Activated CD4-positive, alpha-beta T cell treated with anti-CD3 and anti-CD28 coated beads, Interleukin-2, amount 10 ng/mL, durations not matched to agents 7 days and 5 days (primary cell): ENCODE results near the gene ABHD17B. TPM values are rescaled to one million over a fixed set of nuclear protein-coding genes. Genes with fewer than 3 reads are reported as not detected.

ENCODE experiments used
- CTCF ChIA-PET: fragments of 350-600 bp; sonication (Branson Sonifier 250); formaldehyde crosslinking; loops from one replicate; lab custom pipeline; 2021; ENCODE audit warnings: antibody characterized with exemption; lab: Charles Lee
- POLR2A ChIA-PET: fragments of 350-600 bp; sonication (Branson Sonifier 250); formaldehyde crosslinking; loops from one replicate; lab custom pipeline; 2021; ENCODE audit warnings: antibody characterized with exemption; lab: Charles Lee
- DNase-seq: peaks from one replicate; pipeline ENCODE4 v3.0.0-alpha.2; 2020
- H3K27ac Mint-ChIP-seq: one replicate; pipeline ENCODE4 v1.8.0; 2021; ENCODE audit warnings: mild to moderate bottlenecking, moderate library complexity, mixed read lengths
- H3K27me3 Mint-ChIP-seq: one replicate; pipeline ENCODE4 v1.8.0; 2021; ENCODE audit warnings: mixed read lengths
- H3K36me3 Mint-ChIP-seq: one replicate; pipeline ENCODE4 v1.8.0; 2021; ENCODE audit warnings: low read depth, mixed read lengths
- H3K4me1 Mint-ChIP-seq: one replicate; pipeline ENCODE4 v1.8.0; 2021; ENCODE audit warnings: mixed read lengths
- H3K4me3 Mint-ChIP-seq: one replicate; pipeline ENCODE4 v1.8.0; 2021; ENCODE audit warnings: mild to moderate bottlenecking, moderate library complexity, mixed read lengths
- H3K9me3 Mint-ChIP-seq: one replicate; pipeline ENCODE4 v1.8.0; 2021; ENCODE audit warnings: mixed read lengths
- total RNA-seq, 2 experiments: library from RNA; stranded (reverse); gene quantifications; one replicate each; pipeline ENCODE4 v1.2.3, GENCODE V29; 2021

The ABHD17B gene
- total RNA-seq, 2 experiments from 2014 or later: 21.5 to 21.6 TPM

DNA sequence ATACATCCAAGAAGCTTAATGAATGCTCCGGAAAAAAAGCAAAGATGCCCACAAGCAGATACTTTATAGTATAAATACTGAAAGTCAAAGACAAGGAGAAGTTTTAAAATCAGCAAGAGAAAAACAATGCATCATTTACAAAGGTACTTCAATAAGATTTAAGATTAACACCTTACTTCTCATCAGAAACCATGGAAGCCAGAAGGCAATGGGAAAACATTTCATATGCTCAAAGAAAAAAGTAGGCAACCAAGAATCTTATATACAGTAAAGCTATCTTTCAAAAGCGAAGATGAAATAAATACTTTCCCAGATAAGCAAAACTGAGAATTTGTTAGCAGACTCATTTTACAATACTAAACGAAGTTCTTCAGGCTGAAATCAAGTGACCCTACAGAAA lies 51.1 kb downstream of the ABHD17B start:
- Mint-ChIP-seq H3K27ac (no peak overlapping the region), H3K4me3 (no peak overlapping the region), H3K36me3 (peaks cover 46% of the 10 kb centered on the region), H3K27me3 (no peaks in the 10 kb centered on the region), H3K4me1 (peaks cover 11% of the 10 kb centered on the region), H3K9me3 (peaks cover 25% of the 10 kb centered on the region)
- POLR2A ChIA-PET: no interaction called here
- DNase-seq: no peak
- CTCF ChIA-PET: no interaction called here

DNA sequence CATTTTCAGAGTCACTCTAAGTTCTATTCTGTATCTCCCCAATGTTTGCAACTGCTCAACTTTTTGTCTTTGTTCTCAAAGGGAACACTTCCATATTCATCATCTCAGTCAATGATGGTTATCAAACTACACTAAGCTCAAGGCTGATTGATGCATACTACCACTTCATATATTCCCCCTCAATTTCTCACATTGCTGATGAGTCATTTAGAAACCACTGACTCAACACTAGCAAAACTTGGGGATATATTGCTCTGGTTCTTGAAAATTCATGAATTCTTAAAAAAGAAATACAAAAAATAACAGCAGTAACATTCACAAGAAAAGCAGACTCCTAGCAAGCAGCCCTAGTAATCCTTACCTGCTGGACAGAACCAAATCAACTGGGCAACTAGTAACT lies 52.2 kb downstream of the ABHD17B start:
- Mint-ChIP-seq H3K36me3 (peaks cover 37% of the 10 kb centered on the region), H3K4me3 (no peak overlapping the region), H3K4me1 (peaks cover 11% of the 10 kb centered on the region), H3K27ac (no peak overlapping the region), H3K27me3 (no peaks in the 10 kb centered on the region), H3K9me3 (peaks cover 25% of the 10 kb centered on the region)
- CTCF ChIA-PET: interaction anchor here (0.9 kb wide), 1 partner anchor 52 kb away, joined by 3 read pairs; no protein-coding TSS in a partner anchor
- POLR2A ChIA-PET: no interaction called here
- DNase-seq: no peak

GRCh38 chr9:71858102-71858798 lies 52.7 kb downstream of the ABHD17B start:
- ChIA-PET POLR2A (no interaction called here), CTCF (interaction anchor here (0.9 kb wide), 1 partner anchor 51 kb away, joined by 3 read pairs; no protein-coding TSS in a partner anchor)
- Mint-ChIP-seq H3K27me3 (no peaks in the 10 kb centered on the region), H3K27ac (no peak overlapping the region), H3K36me3 (peaks cover 32% of the 10 kb centered on the region), H3K4me3 (no peak overlapping the region), H3K9me3 (peaks cover 22% of the 10 kb centered on the region), H3K4me1 (peaks cover 11% of the 10 kb centered on the region)
- DNase-seq: no peak

GRCh38 chr9:71857159-71857558 lies 53.8 kb downstream of the ABHD17B start:
- Mint-ChIP-seq H3K27me3 (no peaks in the 10 kb centered on the region), H3K4me3 (no peak overlapping the region), H3K9me3 (peaks cover 24% of the 10 kb centered on the region), H3K4me1 (peaks cover 13% of the 10 kb centered on the region), H3K36me3 (peaks cover 27% of the 10 kb centered on the region), H3K27ac (no peak overlapping the region)
- DNase-seq: no peak
- ChIA-PET CTCF (interaction anchor here (0.5 to 0.7 kb wide), 2 partner anchors 12 to 1031 kb away, joined by 3 read pairs; no protein-coding TSS in a partner anchor), POLR2A (no interaction called here)

DNA sequence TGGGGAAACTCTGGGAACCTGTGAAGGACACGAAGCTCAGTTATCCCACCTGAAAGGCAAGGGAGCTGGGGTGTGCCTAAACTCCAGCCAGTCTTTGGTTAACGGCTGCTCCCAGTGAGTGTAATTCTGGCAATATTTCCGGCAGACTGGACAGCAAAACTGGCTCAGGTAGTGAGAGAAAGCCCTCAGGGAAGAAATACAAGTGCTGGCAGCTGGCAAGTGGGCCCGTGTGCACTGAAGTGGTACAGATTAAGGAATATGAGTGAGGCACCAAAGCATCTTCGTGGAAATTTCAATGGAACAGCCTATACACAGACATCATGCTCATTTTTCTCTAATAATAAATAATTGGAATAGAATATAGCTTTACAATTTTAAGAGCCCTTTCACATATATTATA lies 56.2 kb downstream of the ABHD17B start:
- no peak overlapping the region for H3K27ac Mint-ChIP-seq
- H3K4me1 Mint-ChIP-seq: peaks cover 10% of the 10 kb centered on the region
- no peak overlapping the region for H3K4me3 Mint-ChIP-seq
- ChIA-PET CTCF (no interaction called here), POLR2A (no interaction called here)
- peaks cover 9% of the 10 kb centered on the region for H3K36me3 Mint-ChIP-seq
- peaks cover 12% of the 10 kb centered on the region for H3K9me3 Mint-ChIP-seq
- H3K27me3 Mint-ChIP-seq: no peaks in the 10 kb centered on the region
- no peak for DNase-seq

- POLR2A ChIA-PET: no interaction called here
Measured at GRCh38 chr9:71853084-71853483, 57.9 kb downstream of the ABHD17B start.

DNA sequence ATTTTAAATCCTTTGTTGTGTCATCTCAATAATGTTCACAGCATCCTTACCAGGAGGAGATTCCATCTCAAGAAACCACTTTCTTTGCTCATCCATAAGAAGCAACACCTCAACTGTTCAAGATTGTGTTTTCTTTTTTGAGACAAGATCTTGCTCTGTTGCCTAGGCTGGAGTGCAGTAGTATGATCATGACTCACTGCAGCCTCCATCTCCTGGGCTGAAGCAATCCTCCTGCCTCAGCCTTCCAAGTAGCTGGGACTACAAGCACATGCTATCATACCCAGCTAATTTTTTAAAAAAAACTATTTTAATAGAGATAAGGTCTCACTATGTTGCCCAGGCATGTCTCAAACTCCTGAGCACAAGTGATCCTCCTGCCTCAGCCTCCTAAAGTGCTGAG lies 60.0 kb downstream of the ABHD17B start:
- Mint-ChIP-seq H3K4me1 (peaks cover 2% of the 10 kb centered on the region), H3K36me3 (peaks cover 3% of the 10 kb centered on the region), H3K27ac (no peak overlapping the region), H3K27me3 (no peaks in the 10 kb centered on the region), H3K9me3 (peaks cover 8% of the 10 kb centered on the region), H3K4me3 (no peak overlapping the region)
- CTCF ChIA-PET: no interaction called here
- DNase-seq: no peak
- POLR2A ChIA-PET: no interaction called here

More at GRCh38 chr9:71853084-71853483, 57.9 kb downstream of the ABHD17B start:
- peaks cover 2% of the 10 kb centered on the region for H3K4me1 Mint-ChIP-seq
- CTCF ChIA-PET: no interaction called here
- H3K4me3 Mint-ChIP-seq: no peak overlapping the region
- H3K9me3 Mint-ChIP-seq: peaks cover 8% of the 10 kb centered on the region
- no peak overlapping the region for H3K27ac Mint-ChIP-seq
- H3K36me3 Mint-ChIP-seq: peaks cover 3% of the 10 kb centered on the region
- H3K27me3 Mint-ChIP-seq: no peaks in the 10 kb centered on the region
- DNase-seq: no peak

DNA sequence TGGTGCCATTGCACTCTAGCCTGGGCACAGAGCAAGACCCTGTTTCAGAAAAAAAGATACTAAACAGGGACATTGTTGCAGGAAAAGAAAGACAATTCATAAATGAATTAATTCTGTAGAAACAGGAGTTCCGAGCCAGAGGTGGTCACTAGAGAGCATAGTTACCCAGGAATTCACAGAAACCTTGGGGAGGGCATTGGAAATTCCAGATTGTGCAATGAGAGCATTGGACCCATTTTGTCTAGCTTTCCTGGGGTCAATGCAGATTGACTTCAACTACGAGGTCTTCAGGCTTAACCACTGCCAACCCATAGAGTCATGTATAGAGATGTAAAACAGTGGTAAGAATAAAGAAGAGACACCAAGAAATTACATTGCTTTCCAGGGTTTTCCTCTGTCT lies 63.1 kb downstream of the ABHD17B start:
- no peak overlapping the region for H3K4me3 Mint-ChIP-seq
- H3K36me3 Mint-ChIP-seq: peaks cover 3% of the 10 kb centered on the region
- H3K27ac Mint-ChIP-seq: no peak overlapping the region
- H3K27me3 Mint-ChIP-seq: no peaks in the 10 kb centered on the region
- POLR2A ChIA-PET: no interaction called here
- peaks cover 7% of the 10 kb centered on the region for H3K9me3 Mint-ChIP-seq
- H3K4me1 Mint-ChIP-seq: no peaks in the 10 kb centered on the region
- CTCF ChIA-PET: no interaction called here
- DNase-seq: no peak

- DNase-seq: no peak
- no peak overlapping the region for H3K4me3 Mint-ChIP-seq
- H3K27ac Mint-ChIP-seq: no peak overlapping the region
- H3K4me1 Mint-ChIP-seq: no peaks in the 10 kb centered on the region
- ChIA-PET POLR2A (no interaction called here), CTCF (interaction anchor here (0.7 kb wide), 2 partner anchors 13 to 1083 kb away, joined by 3 to 4 read pairs; no protein-coding TSS in a partner anchor)
- no peaks in the 10 kb centered on the region for H3K27me3 Mint-ChIP-seq
- H3K9me3 Mint-ChIP-seq: peaks cover 6% of the 10 kb centered on the region
- H3K36me3 Mint-ChIP-seq: peaks cover 3% of the 10 kb centered on the region
Measured at GRCh38 chr9:71844808-71845207, 66.2 kb downstream of the ABHD17B start.

GRCh38 chr9:71839668-71840067 lies 71.3 kb downstream of the ABHD17B start:
- no peak overlapping the region for H3K27ac Mint-ChIP-seq
- ChIA-PET POLR2A (no interaction called here), CTCF (no interaction called here)
- H3K27me3 Mint-ChIP-seq: peaks cover 11% of the 10 kb centered on the region
- H3K36me3 Mint-ChIP-seq: no peaks in the 10 kb centered on the region
- no peak overlapping the region for H3K4me3 Mint-ChIP-seq
- peaks cover 5% of the 10 kb centered on the region for H3K9me3 Mint-ChIP-seq
- no peak for DNase-seq
- no peaks in the 10 kb centered on the region for H3K4me1 Mint-ChIP-seq

DNA sequence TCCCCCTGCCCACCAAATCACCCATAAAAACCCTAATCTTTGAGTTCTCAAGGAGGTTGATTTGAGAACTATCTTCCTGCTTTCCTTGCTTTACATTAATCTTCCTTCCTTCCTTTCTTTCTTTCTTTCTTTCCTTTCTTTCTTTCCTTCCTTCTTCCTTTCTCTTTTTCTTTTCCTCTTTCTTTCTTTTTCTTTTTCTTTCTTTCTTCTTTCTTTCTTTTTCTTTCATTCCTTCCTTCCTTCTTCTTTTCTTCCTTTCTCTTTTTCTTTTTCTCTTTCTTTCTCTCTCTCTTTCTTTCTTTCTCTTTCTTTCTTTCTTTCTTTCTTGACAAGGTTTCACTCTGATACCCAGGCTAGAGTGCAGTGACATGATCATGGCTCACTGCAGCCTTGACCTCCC lies 75.4 kb downstream of the ABHD17B start:
- H3K9me3 Mint-ChIP-seq: peaks cover 8% of the 10 kb centered on the region
- H3K4me1 Mint-ChIP-seq: peaks cover 3% of the 10 kb centered on the region
- DNase-seq: no peak
- no peaks in the 10 kb centered on the region for H3K36me3 Mint-ChIP-seq
- H3K27me3 Mint-ChIP-seq: peaks cover 17% of the 10 kb centered on the region
- no peak overlapping the region for H3K27ac Mint-ChIP-seq
- POLR2A ChIA-PET: no interaction called here
- CTCF ChIA-PET: interaction anchor here (1.1 to 1.4 kb wide), 2 partner anchors 10 to 39 kb away, joined by 3 read pairs; no protein-coding TSS in a partner anchor
- no peak overlapping the region for H3K4me3 Mint-ChIP-seq

DNA sequence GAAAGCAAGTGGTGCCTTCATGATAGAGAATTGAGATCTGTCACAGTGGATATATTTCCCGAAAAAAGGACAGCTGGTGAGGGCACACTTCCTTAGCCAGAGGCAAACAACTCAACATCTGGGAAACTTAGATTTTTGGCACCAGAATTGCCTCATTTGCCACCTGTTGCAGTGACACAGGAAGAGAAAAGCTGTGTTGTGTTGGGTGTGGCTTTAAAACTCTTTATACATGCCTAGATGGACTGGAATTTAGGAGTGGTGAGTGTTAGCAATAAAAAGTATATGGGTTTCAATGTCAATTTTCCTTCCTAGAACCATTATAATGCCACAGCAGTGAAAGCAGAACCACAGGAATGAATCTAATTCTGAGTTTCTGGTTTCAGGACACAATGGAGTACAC lies 80.1 kb downstream of the ABHD17B start:
- POLR2A ChIA-PET: no interaction called here
- CTCF ChIA-PET: no interaction called here
- Mint-ChIP-seq H3K36me3 (no peaks in the 10 kb centered on the region), H3K4me1 (peaks cover 3% of the 10 kb centered on the region), H3K4me3 (no peak overlapping the region), H3K27me3 (peaks cover 22% of the 10 kb centered on the region), H3K27ac (no peak overlapping the region), H3K9me3 (peaks cover 8% of the 10 kb centered on the region)
- DNase-seq: no peak

- no peaks in the 10 kb centered on the region for H3K36me3 Mint-ChIP-seq
- CTCF ChIA-PET: interaction anchor here (0.6 kb wide), 1 partner anchor 71 kb away, joined by 4 read pairs; no protein-coding TSS in a partner anchor
- no peak overlapping the region for H3K4me3 Mint-ChIP-seq
- H3K27ac Mint-ChIP-seq: no peak overlapping the region
- peaks cover 3% of the 10 kb centered on the region for H3K4me1 Mint-ChIP-seq
- H3K9me3 Mint-ChIP-seq: peaks cover 8% of the 10 kb centered on the region
- POLR2A ChIA-PET: no interaction called here
- no peak for DNase-seq
- peaks cover 16% of the 10 kb centered on the region for H3K27me3 Mint-ChIP-seq
Measured at GRCh38 chr9:71830153-71830552, 80.8 kb downstream of the ABHD17B start.
